K562 (cell line): ENCODE measurements around the gene EFEMP2. TPM values are rescaled to one million over a fixed set of nuclear protein-coding genes. Genes with fewer than 3 reads are reported as not detected.
A peak's percentile ranks its signal among the peaks of the same experiment; 100 is the strongest.

Experiments used
- BCOR ChIP-seq: fragments of 450-650 bp; IDR thresholded peaks from 2 replicates; pipeline ENCODE4 v1.6.1; 2016
- CXXC5 ChIP-seq: fragments of 250-450 bp; sonication (Bioruptor Pico); IDR thresholded peaks from 2 replicates; pipeline ENCODE4 v1.8.0; 2022; ENCODE audit warnings: inconsistent platforms, mild to moderate bottlenecking, moderate library complexity
- DPF2 ChIP-seq: fragments of 450-650 bp; IDR thresholded peaks from 2 replicates; pipeline ENCODE4 v1.6.1; 2016
- IFI16 ChIP-seq: fragments of 250-450 bp; sonication (Bioruptor Pico); IDR thresholded peaks from 2 replicates; pipeline ENCODE4 v2.1.2; 2022; ENCODE audit warnings: mild to moderate bottlenecking, inconsistent platforms
- MAZ ChIP-seq, 2 experiments: fragments of 450-650 bp in 1 of 2; sonication (generic) in 1 of 2; formaldehyde crosslinking; IDR thresholded peaks in 1 of 2; conservative IDR thresholded peaks in 1 of 2; 2 replicates each; pipeline versions ENCODE4 v1.4.0 to v1.5.0; 2020; ENCODE audit warnings: mild to moderate bottlenecking in 1 of 2, missing genetic modification reagents in 1 of 2
- MCM2 ChIP-seq: fragments of 450-650 bp; IDR thresholded peaks from 2 replicates; pipeline ENCODE4 v1.6.1; 2017; ENCODE audit warnings: low read depth, mild to moderate bottlenecking
- MECOM ChIP-seq: fragments of 250-450 bp; sonication (Bioruptor Pico); IDR thresholded peaks from 2 replicates; pipeline ENCODE4 v1.8.0; 2022; ENCODE audit warnings: inconsistent platforms
- RHOXF2B ChIP-seq: fragments of 250-450 bp; sonication (Bioruptor Pico); conservative IDR thresholded peaks from 2 replicates; pipeline ENCODE4 v1.5.1; 2021
- ZNF146 ChIP-seq: IDR thresholded peaks from one replicate; pipeline ENCODE4 v1.6.1; 2018; ENCODE audit warnings: missing compliant biosample characterization; ENCODE audit not compliant: unreplicated experiment
- ZNF583 ChIP-seq: fragments of 250-450 bp; sonication (Bioruptor Pico); IDR thresholded peaks from 2 replicates; pipeline ENCODE4 v1.4.0; 2020
- ZNF785 ChIP-seq: fragments of 250-450 bp; sonication (Bioruptor Pico); IDR thresholded peaks from 2 replicates; pipeline ENCODE4 v1.4.0; 2020; ENCODE audit warnings: mild to moderate bottlenecking
- polyA plus RNA-seq, 8 experiments: library from polyadenylated mRNA; depleted of rRNA in 4 of 8; stranded (reverse) in 5 of 8; unstranded in 3 of 8; fragments of >200 nt; fragmentation: Nextera tagmentation in 2 of 8; fragmentation: Illumina TruSeq in 1 of 8; extraction: Ambion mirVana in 2 of 8; extraction: Trizol in 1 of 8; gene quantifications; 2 replicates each; pipeline versions ENCODE4 v1.2.1 to v1.2.3, GENCODE V29; 2011 to 2014; ENCODE audit warnings: inconsistent platforms in 1 of 8, missing spikeins in 1 of 8
- total RNA-seq, 7 experiments: library from RNA; depleted of rRNA in 6 of 7; stranded (reverse); fragments of >200 nt in 6 of 7; fragmentation: Illumina TruSeq in 2 of 7; extraction: Trizol in 2 of 7; gene quantifications; 2 replicates each; pipeline versions ENCODE4 v1.2.1 to v1.2.3, GENCODE V29; 2011 to 2021; ENCODE audit warnings: low replicate concordance in 1 of 7
- TF ChIP-seq, protein P1 (sequence below): fragments of 250-450 bp; sonication (Bioruptor Pico); IDR thresholded peaks from 2 replicates; pipeline ENCODE4 v1.8.0; 2021; ENCODE audit warnings: borderline replicate concordance, mild to moderate bottlenecking, moderate library complexity; ENCODE audit not compliant: poor library complexity, severe bottlenecking
- TF ChIP-seq, protein P2 (sequence below), 2 experiments: fragments of 150-350 bp in 1 of 2; IDR thresholded peaks; 2 replicates each; pipeline ENCODE4 v1.6.1; 2012 to 2016; ENCODE audit warnings: low read depth in 2 of 2, low read length in 2 of 2, mild to moderate bottlenecking in 1 of 2, moderate library complexity in 1 of 2
- TF ChIP-seq, protein P3 (sequence below): sonication (generic); formaldehyde crosslinking; IDR thresholded peaks from 2 replicates; pipeline ENCODE4 v1.8.1; 2023; ENCODE audit warnings: mild to moderate bottlenecking, missing genetic modification reagents
- TF ChIP-seq, protein P4 (sequence below): fragments of 250-450 bp; sonication (Bioruptor Pico); IDR thresholded peaks from 2 replicates; pipeline ENCODE4 v1.5.0; 2021
- TF ChIP-seq, protein P5 (sequence below): fragments of 150-350 bp; conservative IDR thresholded peaks from 2 replicates; pipeline ENCODE4 v1.6.1; 2014; ENCODE audit warnings: low read length
- TF ChIP-seq, protein P6 (sequence below): fragments of 250-450 bp; sonication (Bioruptor Pico); IDR thresholded peaks from 2 replicates; pipeline ENCODE4 v1.8.0; 2022; ENCODE audit warnings: inconsistent platforms, mild to moderate bottlenecking, moderate library complexity, borderline replicate concordance

EFEMP2 gene
- total and polyA plus RNA-seq, 9 of the 15 experiments (the other 6 are each of a cell fraction or from before 2014, with no cell fraction given), result 0.07 to 2.9 (median 0.69) TPM; not detected in 1

DNA sequence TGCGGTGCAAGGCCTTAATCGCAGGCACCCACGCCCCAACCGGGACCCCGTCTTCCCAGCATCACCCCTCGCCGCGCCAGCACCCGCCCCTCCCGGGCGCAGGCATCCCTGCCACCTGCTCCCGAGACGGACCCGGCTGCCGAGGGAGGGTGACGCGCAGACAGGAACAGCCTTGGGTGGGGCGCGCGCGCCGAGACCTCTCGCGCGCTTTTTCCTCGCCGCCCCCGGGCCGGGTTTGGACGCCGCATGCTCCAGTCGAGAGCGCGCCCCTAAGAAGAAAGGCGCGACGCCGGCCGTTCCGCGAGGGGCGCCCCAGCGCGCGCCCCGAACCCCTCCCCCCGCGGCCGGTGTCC is 15.1 kb downstream of the EFEMP2 start (continued):
- TF ChIP-seq RHOXF2B (CRISPR knock-in tag), result no peak
- TF ChIP-seq ZNF785, result no peak
- TF ChIP-seq MAZ (CRISPR knock-in tag; conservative IDR thresholded peaks at IDR 0.05 in 1 of 2, IDR thresholded peaks at IDR 0.05 in 1 of 2), result no peak
- TF ChIP-seq DPF2, result no peak
- TF ChIP-seq, protein P1, sequence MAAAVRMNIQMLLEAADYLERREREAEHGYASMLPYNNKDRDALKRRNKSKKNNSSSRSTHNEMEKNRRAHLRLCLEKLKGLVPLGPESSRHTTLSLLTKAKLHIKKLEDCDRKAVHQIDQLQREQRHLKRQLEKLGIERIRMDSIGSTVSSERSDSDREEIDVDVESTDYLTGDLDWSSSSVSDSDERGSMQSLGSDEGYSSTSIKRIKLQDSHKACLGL, result peak; percentile 43
- no peak; the same call in 1 of the 2 replicates for TF ChIP-seq ZNF583 (CRISPR knock-in tag)
- TF ChIP-seq, protein P2, sequence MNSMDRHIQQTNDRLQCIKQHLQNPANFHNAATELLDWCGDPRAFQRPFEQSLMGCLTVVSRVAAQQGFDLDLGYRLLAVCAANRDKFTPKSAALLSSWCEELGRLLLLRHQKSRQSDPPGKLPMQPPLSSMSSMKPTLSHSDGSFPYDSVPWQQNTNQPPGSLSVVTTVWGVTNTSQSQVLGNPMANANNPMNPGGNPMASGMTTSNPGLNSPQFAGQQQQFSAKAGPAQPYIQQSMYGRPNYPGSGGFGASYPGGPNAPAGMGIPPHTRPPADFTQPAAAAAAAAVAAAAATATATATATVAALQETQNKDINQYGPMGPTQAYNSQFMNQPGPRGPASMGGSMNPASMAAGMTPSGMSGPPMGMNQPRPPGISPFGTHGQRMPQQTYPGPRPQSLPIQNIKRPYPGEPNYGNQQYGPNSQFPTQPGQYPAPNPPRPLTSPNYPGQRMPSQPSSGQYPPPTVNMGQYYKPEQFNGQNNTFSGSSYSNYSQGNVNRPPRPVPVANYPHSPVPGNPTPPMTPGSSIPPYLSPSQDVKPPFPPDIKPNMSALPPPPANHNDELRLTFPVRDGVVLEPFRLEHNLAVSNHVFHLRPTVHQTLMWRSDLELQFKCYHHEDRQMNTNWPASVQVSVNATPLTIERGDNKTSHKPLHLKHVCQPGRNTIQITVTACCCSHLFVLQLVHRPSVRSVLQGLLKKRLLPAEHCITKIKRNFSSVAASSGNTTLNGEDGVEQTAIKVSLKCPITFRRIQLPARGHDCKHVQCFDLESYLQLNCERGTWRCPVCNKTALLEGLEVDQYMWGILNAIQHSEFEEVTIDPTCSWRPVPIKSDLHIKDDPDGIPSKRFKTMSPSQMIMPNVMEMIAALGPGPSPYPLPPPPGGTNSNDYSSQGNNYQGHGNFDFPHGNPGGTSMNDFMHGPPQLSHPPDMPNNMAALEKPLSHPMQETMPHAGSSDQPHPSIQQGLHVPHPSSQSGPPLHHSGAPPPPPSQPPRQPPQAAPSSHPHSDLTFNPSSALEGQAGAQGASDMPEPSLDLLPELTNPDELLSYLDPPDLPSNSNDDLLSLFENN (IDR thresholded peaks at IDR 0.05; ENCODE audit: low read depth in 2 of 2, low read length in 2 of 2), result no peak
- TF ChIP-seq, protein P3, sequence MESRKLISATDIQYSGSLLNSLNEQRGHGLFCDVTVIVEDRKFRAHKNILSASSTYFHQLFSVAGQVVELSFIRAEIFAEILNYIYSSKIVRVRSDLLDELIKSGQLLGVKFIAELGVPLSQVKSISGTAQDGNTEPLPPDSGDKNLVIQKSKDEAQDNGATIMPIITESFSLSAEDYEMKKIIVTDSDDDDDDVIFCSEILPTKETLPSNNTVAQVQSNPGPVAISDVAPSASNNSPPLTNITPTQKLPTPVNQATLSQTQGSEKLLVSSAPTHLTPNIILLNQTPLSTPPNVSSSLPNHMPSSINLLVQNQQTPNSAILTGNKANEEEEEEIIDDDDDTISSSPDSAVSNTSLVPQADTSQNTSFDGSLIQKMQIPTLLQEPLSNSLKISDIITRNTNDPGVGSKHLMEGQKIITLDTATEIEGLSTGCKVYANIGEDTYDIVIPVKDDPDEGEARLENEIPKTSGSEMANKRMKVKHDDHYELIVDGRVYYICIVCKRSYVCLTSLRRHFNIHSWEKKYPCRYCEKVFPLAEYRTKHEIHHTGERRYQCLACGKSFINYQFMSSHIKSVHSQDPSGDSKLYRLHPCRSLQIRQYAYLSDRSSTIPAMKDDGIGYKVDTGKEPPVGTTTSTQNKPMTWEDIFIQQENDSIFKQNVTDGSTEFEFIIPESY (CRISPR knock-in tag), result no peak
- TF ChIP-seq, protein P4, sequence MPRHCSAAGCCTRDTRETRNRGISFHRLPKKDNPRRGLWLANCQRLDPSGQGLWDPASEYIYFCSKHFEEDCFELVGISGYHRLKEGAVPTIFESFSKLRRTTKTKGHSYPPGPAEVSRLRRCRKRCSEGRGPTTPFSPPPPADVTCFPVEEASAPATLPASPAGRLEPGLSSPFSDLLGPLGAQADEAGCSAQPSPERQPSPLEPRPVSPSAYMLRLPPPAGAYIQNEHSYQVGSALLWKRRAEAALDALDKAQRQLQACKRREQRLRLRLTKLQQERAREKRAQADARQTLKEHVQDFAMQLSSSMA, result no peak
- TF ChIP-seq IFI16 (CRISPR knock-in tag), result no peak
- no peak for TF ChIP-seq ZNF146
- TF ChIP-seq MECOM (CRISPR knock-in tag), result no peak
- TF ChIP-seq, protein P5, sequence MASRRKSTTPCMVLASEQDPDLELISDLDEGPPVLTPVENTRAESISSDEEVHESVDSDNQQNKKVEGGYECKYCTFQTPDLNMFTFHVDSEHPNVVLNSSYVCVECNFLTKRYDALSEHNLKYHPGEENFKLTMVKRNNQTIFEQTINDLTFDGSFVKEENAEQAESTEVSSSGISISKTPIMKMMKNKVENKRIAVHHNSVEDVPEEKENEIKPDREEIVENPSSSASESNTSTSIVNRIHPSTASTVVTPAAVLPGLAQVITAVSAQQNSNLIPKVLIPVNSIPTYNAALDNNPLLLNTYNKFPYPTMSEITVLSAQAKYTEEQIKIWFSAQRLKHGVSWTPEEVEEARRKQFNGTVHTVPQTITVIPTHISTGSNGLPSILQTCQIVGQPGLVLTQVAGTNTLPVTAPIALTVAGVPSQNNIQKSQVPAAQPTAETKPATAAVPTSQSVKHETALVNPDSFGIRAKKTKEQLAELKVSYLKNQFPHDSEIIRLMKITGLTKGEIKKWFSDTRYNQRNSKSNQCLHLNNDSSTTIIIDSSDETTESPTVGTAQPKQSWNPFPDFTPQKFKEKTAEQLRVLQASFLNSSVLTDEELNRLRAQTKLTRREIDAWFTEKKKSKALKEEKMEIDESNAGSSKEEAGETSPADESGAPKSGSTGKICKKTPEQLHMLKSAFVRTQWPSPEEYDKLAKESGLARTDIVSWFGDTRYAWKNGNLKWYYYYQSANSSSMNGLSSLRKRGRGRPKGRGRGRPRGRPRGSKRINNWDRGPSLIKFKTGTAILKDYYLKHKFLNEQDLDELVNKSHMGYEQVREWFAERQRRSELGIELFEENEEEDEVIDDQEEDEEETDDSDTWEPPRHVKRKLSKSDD, result no peak
- no peak for TF ChIP-seq CXXC5 (CRISPR knock-in tag)
- no peak for TF ChIP-seq MCM2
- TF ChIP-seq, protein P6, sequence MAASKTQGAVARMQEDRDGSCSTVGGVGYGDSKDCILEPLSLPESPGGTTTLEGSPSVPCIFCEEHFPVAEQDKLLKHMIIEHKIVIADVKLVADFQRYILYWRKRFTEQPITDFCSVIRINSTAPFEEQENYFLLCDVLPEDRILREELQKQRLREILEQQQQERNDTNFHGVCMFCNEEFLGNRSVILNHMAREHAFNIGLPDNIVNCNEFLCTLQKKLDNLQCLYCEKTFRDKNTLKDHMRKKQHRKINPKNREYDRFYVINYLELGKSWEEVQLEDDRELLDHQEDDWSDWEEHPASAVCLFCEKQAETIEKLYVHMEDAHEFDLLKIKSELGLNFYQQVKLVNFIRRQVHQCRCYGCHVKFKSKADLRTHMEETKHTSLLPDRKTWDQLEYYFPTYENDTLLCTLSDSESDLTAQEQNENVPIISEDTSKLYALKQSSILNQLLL (CRISPR knock-in tag), result no peak
- TF ChIP-seq BCOR, result no peak
